ENCODE results near the gene AUTS2.

DNA sequence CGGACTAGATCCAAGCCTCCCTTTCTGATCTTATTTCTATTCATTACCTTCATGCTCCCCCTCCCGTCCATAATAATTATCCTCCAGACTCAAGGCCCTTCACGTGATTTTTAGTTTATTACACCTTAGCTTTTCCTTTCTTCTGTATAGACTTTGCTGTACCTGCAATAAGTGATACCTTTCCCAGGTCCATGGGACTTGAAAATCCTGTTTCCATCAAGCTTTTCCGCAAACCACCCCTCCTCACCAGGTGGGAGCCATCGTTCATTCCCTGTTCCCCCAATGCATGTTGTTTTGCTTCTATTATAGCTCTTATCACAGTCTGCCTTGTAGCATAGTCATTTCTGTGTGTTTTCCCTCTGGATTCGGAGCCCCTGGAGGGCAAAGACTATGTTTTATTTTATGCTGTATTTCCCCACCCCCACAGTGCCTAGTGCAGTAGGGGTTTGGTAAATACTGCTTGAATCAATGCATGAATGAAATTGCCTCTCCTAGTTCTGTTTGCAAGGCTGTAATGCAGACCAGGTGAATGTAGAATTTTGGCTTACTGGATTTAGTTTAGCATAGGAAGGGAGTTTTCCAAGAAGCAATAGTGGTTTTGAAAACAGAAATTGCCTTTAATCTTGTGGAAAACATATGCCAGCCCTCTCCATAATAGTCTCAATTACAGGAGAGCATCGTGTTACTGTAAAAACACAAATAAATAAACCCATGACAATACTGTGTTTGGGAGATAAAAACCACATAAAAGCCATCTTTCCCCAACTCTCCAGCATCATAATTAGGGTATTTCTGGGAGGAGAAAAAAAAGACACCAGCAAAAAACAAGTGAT, 213.4 kb downstream of the AUTS2 start:
- TF ChIP-seq, protein P1, sequence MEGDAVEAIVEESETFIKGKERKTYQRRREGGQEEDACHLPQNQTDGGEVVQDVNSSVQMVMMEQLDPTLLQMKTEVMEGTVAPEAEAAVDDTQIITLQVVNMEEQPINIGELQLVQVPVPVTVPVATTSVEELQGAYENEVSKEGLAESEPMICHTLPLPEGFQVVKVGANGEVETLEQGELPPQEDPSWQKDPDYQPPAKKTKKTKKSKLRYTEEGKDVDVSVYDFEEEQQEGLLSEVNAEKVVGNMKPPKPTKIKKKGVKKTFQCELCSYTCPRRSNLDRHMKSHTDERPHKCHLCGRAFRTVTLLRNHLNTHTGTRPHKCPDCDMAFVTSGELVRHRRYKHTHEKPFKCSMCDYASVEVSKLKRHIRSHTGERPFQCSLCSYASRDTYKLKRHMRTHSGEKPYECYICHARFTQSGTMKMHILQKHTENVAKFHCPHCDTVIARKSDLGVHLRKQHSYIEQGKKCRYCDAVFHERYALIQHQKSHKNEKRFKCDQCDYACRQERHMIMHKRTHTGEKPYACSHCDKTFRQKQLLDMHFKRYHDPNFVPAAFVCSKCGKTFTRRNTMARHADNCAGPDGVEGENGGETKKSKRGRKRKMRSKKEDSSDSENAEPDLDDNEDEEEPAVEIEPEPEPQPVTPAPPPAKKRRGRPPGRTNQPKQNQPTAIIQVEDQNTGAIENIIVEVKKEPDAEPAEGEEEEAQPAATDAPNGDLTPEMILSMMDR (optimal IDR thresholded peaks at IDR 0.05 in 1 of 3, IDR thresholded peaks at IDR 0.05 in 1 of 3, conservative IDR thresholded peaks at IDR 0.05 in 1 of 3; ENCODE audit: extremely low read depth in 1 of 3, insufficient read depth in 2 of 3, low read length in 3 of 3) = no peak
- TF ChIP-seq EZH2 (IDR thresholded peaks at IDR 0.05; ENCODE audit: low read length) = no peak
